Neural cell (in vitro differentiated cells): ENCODE results near the gene POLR3B. TPM values are rescaled to one million over a fixed set of nuclear protein-coding genes. Genes with fewer than 3 reads are reported as not detected.

Experiments
- H2AFZ ChIP-seq: fragments of 200-600, 300-800 bp; sonication (generic), shearing (Covaris generic); 2 replicates; pipeline ENCODE4 v1.6.0; 2014; ENCODE audit warnings: low read depth, mild to moderate bottlenecking, antibody characterized with exemption, low read length, moderate library complexity
- H3F3A ChIP-seq: fragments of 200-600 bp; shearing (Covaris generic); 2 replicates; pipeline ENCODE4 v1.6.1; 2016; ENCODE audit warnings: mild to moderate bottlenecking, moderate library complexity, mixed read lengths, antibody characterized with exemption, low read length; ENCODE audit not compliant: insufficient read depth, poor library complexity, severe bottlenecking
- H3K27ac ChIP-seq: fragments of 200-600, 300-800 bp; sonication (generic), shearing (Covaris generic); 2 replicates; pipeline ENCODE4 v1.5.1; 2014; ENCODE audit warnings: mild to moderate bottlenecking, low read length, moderate library complexity
- H3K27me3 ChIP-seq: fragments of 300-800, 200-600 bp; sonication (generic), shearing (Covaris generic); 2 replicates; pipeline ENCODE4 v1.6.0; 2014; ENCODE audit warnings: mild to moderate bottlenecking, low read depth, low read length, moderate library complexity; ENCODE audit not compliant: insufficient read depth
- H3K36me3 ChIP-seq: fragments of 300-800, 200-600 bp; sonication (generic), shearing (Covaris generic); 2 replicates; pipeline ENCODE4 v1.5.1; 2014; ENCODE audit warnings: mild to moderate bottlenecking, antibody characterized with exemption, low read length, moderate library complexity; ENCODE audit not compliant: insufficient read depth
- H3K4me2 ChIP-seq: fragments of 300-800, 200-600 bp; sonication (generic), shearing (Covaris generic); 2 replicates; pipeline ENCODE4 v1.6.0; 2014; ENCODE audit warnings: mild to moderate bottlenecking, low read length
- H3K4me3 ChIP-seq: fragments of 300-800, 200-600 bp; sonication (generic), shearing (Covaris generic); 2 replicates; pipeline ENCODE4 v1.5.1; 2014; ENCODE audit warnings: mild to moderate bottlenecking, low read length, moderate library complexity
- H3K79me2 ChIP-seq: fragments of 200-600 bp; shearing (Covaris generic); replicated peaks from 2 replicates; pipeline ENCODE4 v1.6.0; 2014; ENCODE audit warnings: mild to moderate bottlenecking, low read length, moderate library complexity; ENCODE audit not compliant: insufficient read depth
- H3K9ac ChIP-seq: fragments of 300-800, 200-600 bp; sonication (generic), shearing (Covaris generic); 2 replicates; pipeline ENCODE4 v1.6.1; 2016; ENCODE audit warnings: mild to moderate bottlenecking, low read length, mixed read lengths
- H3K9me2 ChIP-seq: fragments of 200-600 bp; shearing (Covaris generic); 2 replicates; pipeline ENCODE4 v1.6.1; 2016; ENCODE audit warnings: mild to moderate bottlenecking, low read length, mixed read lengths; ENCODE audit not compliant: insufficient read depth
- H3K9me3 ChIP-seq: fragments of 200-600, 300-800 bp; sonication (generic), shearing (Covaris generic); 2 replicates; pipeline ENCODE4 v1.6.1; 2016; ENCODE audit warnings: mild to moderate bottlenecking, mixed run types, low read length, moderate library complexity, mixed read lengths
- H4K20me1 ChIP-seq: fragments of 200-600 bp; shearing (Covaris generic); 2 replicates; pipeline ENCODE4 v1.6.1; 2016; ENCODE audit warnings: mild to moderate bottlenecking, mixed run types; ENCODE audit not compliant: insufficient read depth
- EP300 ChIP-seq: fragments of 450-650 bp; conservative IDR thresholded peaks from 2 replicates; pipeline ENCODE4 v1.6.1; 2014; ENCODE audit warnings: antibody characterized with exemption, mild to moderate bottlenecking, moderate library complexity; ENCODE audit not compliant: poor library complexity, severe bottlenecking
- EZH2 ChIP-seq: fragments of 200-600, 300-800 bp; shearing (Covaris generic), sonication (generic); IDR thresholded peaks from 2 replicates; pipeline ENCODE4 v1.6.1; 2014; ENCODE audit warnings: antibody characterized with exemption, low read length, borderline replicate concordance, mild to moderate bottlenecking; ENCODE audit not compliant: insufficient read depth, poor library complexity, severe bottlenecking
- MXI1 ChIP-seq: fragments of 450-650 bp; conservative IDR thresholded peaks from 2 replicates; pipeline ENCODE4 v1.6.1; 2014; ENCODE audit warnings: antibody characterized with exemption, mild to moderate bottlenecking; ENCODE audit not compliant: poor library complexity, severe bottlenecking
- POLR2AphosphoS5 ChIP-seq: IDR thresholded peaks from 2 replicates; pipeline ENCODE4 v1.6.1; 2012
- RAD21 ChIP-seq: fragments of 450-650 bp; conservative IDR thresholded peaks from 2 replicates; pipeline ENCODE4 v1.6.1; 2014; ENCODE audit warnings: antibody characterized with exemption, mild to moderate bottlenecking, moderate library complexity
- SMC3 ChIP-seq: fragments of 450-650 bp; conservative IDR thresholded peaks from 2 replicates; pipeline ENCODE4 v1.6.1; 2014; ENCODE audit warnings: antibody characterized with exemption, mild to moderate bottlenecking, moderate library complexity; ENCODE audit not compliant: poor library complexity
- TAF1 ChIP-seq: IDR thresholded peaks from 2 replicates; pipeline ENCODE4 v1.6.1; 2012; ENCODE audit warnings: low read depth
- polyA plus RNA-seq: library from polyadenylated mRNA; depleted of rRNA; stranded (reverse); fragments of >200 nt; gene quantifications from 2 replicates; pipeline ENCODE4 v1.2.3, GENCODE V29; 2014
- TF ChIP-seq, protein P1 (sequence below): IDR thresholded peaks from 2 replicates; pipeline ENCODE4 v1.6.1; 2012; ENCODE audit warnings: borderline replicate concordance
- TF ChIP-seq, protein P2 (sequence below): fragments of 450-650 bp; IDR thresholded peaks from 2 replicates; pipeline ENCODE4 v1.5.1; 2014; ENCODE audit warnings: antibody characterized with exemption, mild to moderate bottlenecking, moderate library complexity; ENCODE audit not compliant: poor library complexity, severe bottlenecking

The POLR3B gene
- polyA plus RNA-seq, 1 donor from 2014 or later: 4.3 TPM

DNA sequence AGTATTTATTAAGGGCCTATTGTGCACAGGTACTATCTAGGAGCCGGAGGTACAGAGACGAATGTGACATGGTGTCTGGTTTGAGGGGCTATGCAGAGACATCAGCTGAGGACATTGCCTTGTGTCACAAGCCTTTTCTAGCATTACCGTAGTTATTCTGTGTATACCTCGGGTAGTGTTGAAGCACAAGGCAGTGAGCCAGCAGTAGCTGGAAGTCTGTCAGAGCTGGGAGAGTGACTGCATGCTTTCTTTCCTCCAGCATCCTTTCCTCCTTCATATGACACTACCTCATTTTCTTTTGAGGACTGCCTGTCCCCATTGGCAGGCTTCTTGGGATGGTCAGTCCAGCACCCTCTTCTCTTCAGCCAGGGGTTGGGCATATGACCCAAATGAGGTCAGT is 77.0 kb downstream of the POLR3B start (continued):
- TF ChIP-seq, protein P1, sequence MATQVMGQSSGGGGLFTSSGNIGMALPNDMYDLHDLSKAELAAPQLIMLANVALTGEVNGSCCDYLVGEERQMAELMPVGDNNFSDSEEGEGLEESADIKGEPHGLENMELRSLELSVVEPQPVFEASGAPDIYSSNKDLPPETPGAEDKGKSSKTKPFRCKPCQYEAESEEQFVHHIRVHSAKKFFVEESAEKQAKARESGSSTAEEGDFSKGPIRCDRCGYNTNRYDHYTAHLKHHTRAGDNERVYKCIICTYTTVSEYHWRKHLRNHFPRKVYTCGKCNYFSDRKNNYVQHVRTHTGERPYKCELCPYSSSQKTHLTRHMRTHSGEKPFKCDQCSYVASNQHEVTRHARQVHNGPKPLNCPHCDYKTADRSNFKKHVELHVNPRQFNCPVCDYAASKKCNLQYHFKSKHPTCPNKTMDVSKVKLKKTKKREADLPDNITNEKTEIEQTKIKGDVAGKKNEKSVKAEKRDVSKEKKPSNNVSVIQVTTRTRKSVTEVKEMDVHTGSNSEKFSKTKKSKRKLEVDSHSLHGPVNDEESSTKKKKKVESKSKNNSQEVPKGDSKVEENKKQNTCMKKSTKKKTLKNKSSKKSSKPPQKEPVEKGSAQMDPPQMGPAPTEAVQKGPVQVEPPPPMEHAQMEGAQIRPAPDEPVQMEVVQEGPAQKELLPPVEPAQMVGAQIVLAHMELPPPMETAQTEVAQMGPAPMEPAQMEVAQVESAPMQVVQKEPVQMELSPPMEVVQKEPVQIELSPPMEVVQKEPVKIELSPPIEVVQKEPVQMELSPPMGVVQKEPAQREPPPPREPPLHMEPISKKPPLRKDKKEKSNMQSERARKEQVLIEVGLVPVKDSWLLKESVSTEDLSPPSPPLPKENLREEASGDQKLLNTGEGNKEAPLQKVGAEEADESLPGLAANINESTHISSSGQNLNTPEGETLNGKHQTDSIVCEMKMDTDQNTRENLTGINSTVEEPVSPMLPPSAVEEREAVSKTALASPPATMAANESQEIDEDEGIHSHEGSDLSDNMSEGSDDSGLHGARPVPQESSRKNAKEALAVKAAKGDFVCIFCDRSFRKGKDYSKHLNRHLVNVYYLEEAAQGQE: no peak
- TF ChIP-seq POLR2AphosphoS5: no peak

DNA sequence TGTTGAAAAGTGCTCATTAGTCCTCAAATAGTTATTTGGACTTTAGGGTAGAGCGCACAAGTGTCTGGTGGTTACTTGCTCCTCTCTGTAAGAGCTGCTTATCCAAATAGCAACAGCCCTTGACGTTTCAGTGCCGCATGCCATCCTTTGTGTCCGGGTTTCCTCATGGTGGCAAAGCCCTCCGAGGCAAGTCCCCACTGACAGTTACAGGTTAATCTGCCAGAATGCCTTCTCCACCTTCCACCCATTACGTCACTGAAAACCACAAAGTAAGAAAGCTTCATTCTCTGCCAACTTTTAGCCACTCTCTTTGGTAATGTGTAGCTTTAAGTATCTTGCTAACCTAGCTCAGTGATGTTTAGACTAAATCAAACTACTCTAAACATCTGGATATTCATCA is 78.6 kb downstream of the POLR3B start:
- no peak overlapping the region for H3K4me3 ChIP-seq
- no peak overlapping the region for H3K4me2 ChIP-seq
- no peaks in the 10 kb centered on the region for H3K9me2 ChIP-seq
- TF ChIP-seq, protein P2, sequence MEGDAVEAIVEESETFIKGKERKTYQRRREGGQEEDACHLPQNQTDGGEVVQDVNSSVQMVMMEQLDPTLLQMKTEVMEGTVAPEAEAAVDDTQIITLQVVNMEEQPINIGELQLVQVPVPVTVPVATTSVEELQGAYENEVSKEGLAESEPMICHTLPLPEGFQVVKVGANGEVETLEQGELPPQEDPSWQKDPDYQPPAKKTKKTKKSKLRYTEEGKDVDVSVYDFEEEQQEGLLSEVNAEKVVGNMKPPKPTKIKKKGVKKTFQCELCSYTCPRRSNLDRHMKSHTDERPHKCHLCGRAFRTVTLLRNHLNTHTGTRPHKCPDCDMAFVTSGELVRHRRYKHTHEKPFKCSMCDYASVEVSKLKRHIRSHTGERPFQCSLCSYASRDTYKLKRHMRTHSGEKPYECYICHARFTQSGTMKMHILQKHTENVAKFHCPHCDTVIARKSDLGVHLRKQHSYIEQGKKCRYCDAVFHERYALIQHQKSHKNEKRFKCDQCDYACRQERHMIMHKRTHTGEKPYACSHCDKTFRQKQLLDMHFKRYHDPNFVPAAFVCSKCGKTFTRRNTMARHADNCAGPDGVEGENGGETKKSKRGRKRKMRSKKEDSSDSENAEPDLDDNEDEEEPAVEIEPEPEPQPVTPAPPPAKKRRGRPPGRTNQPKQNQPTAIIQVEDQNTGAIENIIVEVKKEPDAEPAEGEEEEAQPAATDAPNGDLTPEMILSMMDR: no peak
- TF ChIP-seq EP300: no peak
- TF ChIP-seq, protein P1: no peak
- no peak for TF ChIP-seq RAD21
- no peak for TF ChIP-seq SMC3
- no peak for TF ChIP-seq EZH2
- TF ChIP-seq POLR2AphosphoS5: no peak
- no peak for TF ChIP-seq MXI1
- TF ChIP-seq TAF1: no peak
- no peaks in the 10 kb centered on the region for H3K27me3 ChIP-seq
- peaks cover 13% of the 10 kb centered on the region for H3K36me3 ChIP-seq
- no peaks in the 10 kb centered on the region for H3K9me3 ChIP-seq
- H4K20me1 ChIP-seq: no peaks in the 10 kb centered on the region
- H3K79me2 ChIP-seq: no peaks in the 10 kb centered on the region
- no peak overlapping the region for H2AFZ ChIP-seq
- no peak overlapping the region for H3K27ac ChIP-seq
- no peaks in the 10 kb centered on the region for H3F3A ChIP-seq
- no peak overlapping the region for H3K9ac ChIP-seq
